Nephron (organoid): ENCODE results near the gene YTHDC1.

Source experiments
- H3K27ac Mint-ChIP-seq, 3 experiments: 2 replicates each; pipeline ENCODE4 v1.8.0; 2020; ENCODE audit warnings: mixed read lengths in 3 of 3, mild to moderate bottlenecking in 2 of 3, moderate library complexity in 1 of 3
- H3K27me3 Mint-ChIP-seq: 2 replicates; pipeline ENCODE4 v1.8.0; 2021; ENCODE audit warnings: low read depth, mild to moderate bottlenecking, moderate library complexity, mixed read lengths
- H3K36me3 Mint-ChIP-seq: 2 replicates; pipeline ENCODE4 v1.8.0; 2020; ENCODE audit warnings: low read depth, mixed read lengths
- H3K4me1 Mint-ChIP-seq: 2 replicates; pipeline ENCODE4 v1.8.0; 2020; ENCODE audit warnings: mixed read lengths
- H3K4me3 Mint-ChIP-seq, 3 experiments: 2 replicates each; pipeline ENCODE4 v1.8.0; 2020; ENCODE audit warnings: mild to moderate bottlenecking in 3 of 3, mixed read lengths in 3 of 3, moderate library complexity in 2 of 3
- H3K9me3 Mint-ChIP-seq: 2 replicates; pipeline ENCODE4 v1.8.0; 2020; ENCODE audit warnings: mixed read lengths
- CTCF ChIP-seq, 3 experiments: fragments of 200-600 bp; sonication (generic); IDR thresholded peaks; one replicate each; pipeline ENCODE4 v1.5.0; 2021; ENCODE audit warnings: antibody characterized with exemption in 3 of 3; ENCODE audit not compliant: unreplicated experiment in 3 of 3

YTHDC1 gene

DNA sequence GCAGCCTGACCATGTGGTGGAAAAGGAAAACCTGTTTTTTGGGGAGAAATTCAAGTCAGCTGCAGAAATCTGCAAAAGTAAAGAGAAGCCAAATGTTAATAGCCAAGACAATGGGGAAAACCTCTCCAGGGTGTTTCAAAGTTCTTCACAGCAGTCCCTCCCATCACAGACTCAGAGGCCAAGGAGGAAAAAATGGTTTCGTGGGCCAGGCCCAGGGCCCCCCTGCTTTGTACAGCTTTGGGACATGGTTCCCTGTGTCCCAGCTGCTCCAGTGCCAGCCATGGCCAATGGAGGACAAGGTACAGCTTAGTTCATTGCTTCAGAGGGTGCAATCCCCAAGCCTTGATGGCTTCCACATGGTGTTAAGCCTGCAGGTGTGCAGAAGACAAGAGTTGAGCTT, 15.2 kb upstream of the YTHDC1 start:
- peaks cover 3% of the 10 kb centered on the region for H3K9me3 Mint-ChIP-seq
- no peak for TF ChIP-seq CTCF (IDR thresholded peaks at IDR 0.05; ENCODE audit: unreplicated experiment in 3 of 3)
- H3K4me3 Mint-ChIP-seq, result no peak overlapping the region
- H3K36me3 Mint-ChIP-seq, result no peaks in the 10 kb centered on the region
- H3K27me3 Mint-ChIP-seq, result no peaks in the 10 kb centered on the region
- H3K4me1 Mint-ChIP-seq, result no peaks in the 10 kb centered on the region
- H3K27ac Mint-ChIP-seq, result peak overlapping the region in 1 of 3 experiments; percentile 21

DNA sequence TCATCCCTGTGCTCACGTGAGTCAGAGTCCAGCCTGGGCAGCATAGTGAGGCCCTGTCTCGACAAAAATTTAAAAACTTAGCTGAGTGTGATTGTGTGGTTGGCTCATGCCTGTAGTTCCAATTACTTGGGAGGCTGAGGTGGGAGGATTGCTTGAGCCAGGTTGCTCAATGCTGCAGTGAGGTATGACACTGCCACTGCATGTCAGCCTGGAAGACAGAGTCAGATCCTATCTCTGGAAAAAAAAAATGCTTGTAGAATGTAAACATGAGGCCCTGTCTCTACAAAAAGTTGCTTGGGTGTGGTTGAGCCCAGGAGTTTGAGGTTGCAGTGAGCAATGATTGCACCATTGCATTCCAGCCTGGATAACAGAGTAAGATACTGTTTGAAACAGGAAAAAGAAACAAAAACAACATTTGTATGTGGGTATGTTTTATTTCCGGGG, 11.3 kb upstream of the YTHDC1 start:
- H3K27me3 Mint-ChIP-seq, result peaks cover 4% of the 10 kb centered on the region
- no peaks in the 10 kb centered on the region for H3K36me3 Mint-ChIP-seq
- peak overlapping the region; percentile 89 to 97 (median 94) for H3K27ac Mint-ChIP-seq

DNA sequence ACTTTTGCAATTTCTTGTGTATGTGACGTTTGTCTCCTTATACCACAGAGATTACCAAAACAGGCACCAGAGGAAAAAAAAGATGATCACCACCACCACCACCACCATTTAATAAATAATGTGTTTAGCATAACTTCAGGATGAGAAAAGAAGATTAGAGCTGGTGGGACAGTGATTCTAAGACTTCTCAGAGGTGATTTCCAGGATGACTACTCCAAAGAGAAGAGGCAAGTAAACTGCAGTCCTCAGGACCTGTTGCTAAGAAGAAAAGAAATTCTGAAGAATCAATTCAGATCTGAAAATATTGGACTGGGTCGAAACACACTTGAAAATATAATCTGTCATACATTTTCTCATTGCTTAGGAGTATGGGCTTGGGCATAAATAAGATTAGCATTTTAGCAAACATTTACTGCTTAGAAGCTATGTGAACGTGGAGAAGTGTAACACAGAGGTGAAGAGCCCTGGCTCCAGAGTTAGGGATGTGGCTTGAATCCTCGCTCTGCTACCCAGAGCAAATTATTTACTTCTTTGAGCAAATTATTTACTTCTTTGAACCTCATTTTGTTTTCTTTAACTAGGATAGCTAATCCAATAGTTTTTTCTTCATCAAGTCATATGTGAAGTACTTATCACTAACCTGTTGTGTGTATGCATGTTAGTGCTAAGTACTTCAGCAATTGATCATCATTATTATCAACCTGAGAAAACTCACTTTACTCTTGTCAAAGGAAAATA, 10.5 kb upstream of the YTHDC1 start:
- TF ChIP-seq CTCF (IDR thresholded peaks at IDR 0.05; ENCODE audit: unreplicated experiment in 3 of 3), result no peak
- peak overlapping the region; percentile 89 to 97 (median 94) for H3K27ac Mint-ChIP-seq
- no peak overlapping the region for H3K4me3 Mint-ChIP-seq
- no peaks in the 10 kb centered on the region for H3K4me1 Mint-ChIP-seq
- H3K36me3 Mint-ChIP-seq, result no peaks in the 10 kb centered on the region
- H3K27me3 Mint-ChIP-seq, result peaks cover 4% of the 10 kb centered on the region
- peaks cover 3% of the 10 kb centered on the region for H3K9me3 Mint-ChIP-seq

More for the DNA sequence above, 11.3 kb upstream of the YTHDC1 start:
- no peak for TF ChIP-seq CTCF (IDR thresholded peaks at IDR 0.05; ENCODE audit: unreplicated experiment in 3 of 3)
- Mint-ChIP-seq H3K9me3 (peaks cover 3% of the 10 kb centered on the region), H3K4me1 (no peaks in the 10 kb centered on the region), H3K4me3 (no peak overlapping the region)

DNA sequence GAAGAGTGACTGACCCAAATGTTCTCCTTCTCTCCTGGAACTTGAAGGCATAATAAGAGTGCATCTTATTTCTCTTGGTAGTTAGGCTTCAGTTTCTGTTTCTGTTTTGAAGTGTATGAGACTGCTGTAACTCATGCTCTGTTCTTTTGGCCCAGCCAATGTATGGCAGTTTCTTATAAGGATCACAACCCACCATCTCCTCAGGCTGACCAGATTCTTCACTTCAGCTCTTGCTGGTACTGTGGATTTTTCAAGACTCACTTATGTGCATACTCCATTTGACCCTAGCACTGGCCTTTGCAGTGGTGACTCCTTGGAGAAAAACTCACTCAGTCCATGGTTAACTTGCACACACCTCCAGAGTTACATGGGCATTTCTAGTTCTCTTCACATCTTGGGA, 9.6 kb upstream of the YTHDC1 start:
- H3K27ac Mint-ChIP-seq, result peak overlapping the region; percentile 31 to 97 (median 94)
- H3K4me1 Mint-ChIP-seq, result no peaks in the 10 kb centered on the region
- no peaks in the 10 kb centered on the region for H3K36me3 Mint-ChIP-seq
- H3K27me3 Mint-ChIP-seq, result peaks cover 8% of the 10 kb centered on the region
- H3K9me3 Mint-ChIP-seq, result no peaks in the 10 kb centered on the region
- H3K4me3 Mint-ChIP-seq, result no peak overlapping the region
- TF ChIP-seq CTCF (IDR thresholded peaks at IDR 0.05; ENCODE audit: unreplicated experiment in 3 of 3), result no peak

DNA sequence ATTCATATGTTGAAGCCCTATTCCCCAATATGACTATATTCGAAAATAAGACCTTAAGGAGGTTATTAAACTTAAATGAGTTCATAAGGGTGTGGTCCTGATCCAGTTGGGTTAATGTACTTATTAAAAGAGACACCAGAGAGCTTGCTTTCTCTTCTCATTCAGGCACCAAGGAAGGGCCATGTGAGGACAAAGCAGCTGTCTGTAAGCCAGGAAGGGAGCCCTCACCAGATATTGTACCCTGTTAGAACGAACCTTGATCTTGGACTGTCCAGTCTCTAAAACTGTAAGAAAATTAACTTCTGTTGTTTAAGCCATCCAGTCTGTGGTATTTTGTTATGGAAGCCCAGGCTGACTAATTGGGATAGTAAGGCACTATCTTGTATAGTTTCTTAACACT, 9.1 kb upstream of the YTHDC1 start:
- no peaks in the 10 kb centered on the region for H3K9me3 Mint-ChIP-seq
- H3K4me3 Mint-ChIP-seq, result no peak overlapping the region
- no peaks in the 10 kb centered on the region for H3K36me3 Mint-ChIP-seq
- TF ChIP-seq CTCF (IDR thresholded peaks at IDR 0.05; ENCODE audit: unreplicated experiment in 3 of 3), result no peak
- H3K4me1 Mint-ChIP-seq, result no peaks in the 10 kb centered on the region
- peak overlapping the region; percentile 31 to 97 (median 94) for H3K27ac Mint-ChIP-seq
- peaks cover 8% of the 10 kb centered on the region for H3K27me3 Mint-ChIP-seq

DNA sequence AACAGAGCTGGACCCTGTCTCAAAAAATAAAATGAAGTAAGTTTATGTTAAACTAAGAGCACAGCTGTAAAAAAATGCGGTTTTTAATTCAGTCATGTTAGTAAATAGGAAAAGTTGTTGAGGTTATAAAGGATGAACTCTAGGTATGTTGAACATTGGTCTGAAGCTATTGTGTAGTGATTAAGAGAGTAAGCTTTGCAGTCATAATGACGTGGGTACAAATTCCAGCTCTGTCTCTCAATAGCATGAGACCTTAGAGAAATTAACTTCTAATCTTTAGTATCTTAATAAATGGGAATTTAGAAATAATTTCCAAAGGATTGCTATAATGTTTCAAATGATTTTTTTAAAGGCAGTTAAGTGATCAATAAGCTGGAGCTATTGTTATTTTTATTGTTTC, 2.9 kb upstream of the YTHDC1 start:
- no peak overlapping the region for H3K4me3 Mint-ChIP-seq
- no peak overlapping the region for H3K27ac Mint-ChIP-seq
- peaks cover 7% of the 10 kb centered on the region for H3K27me3 Mint-ChIP-seq
- no peaks in the 10 kb centered on the region for H3K9me3 Mint-ChIP-seq
- peaks cover 13% of the 10 kb centered on the region for H3K4me1 Mint-ChIP-seq
- no peaks in the 10 kb centered on the region for H3K36me3 Mint-ChIP-seq
- no peak for TF ChIP-seq CTCF (IDR thresholded peaks at IDR 0.05; ENCODE audit: unreplicated experiment in 3 of 3)
